ENCODE measurements around the gene CHMP2A. TPM values are rescaled to one million over a fixed set of nuclear protein-coding genes. Genes with fewer than 3 reads are reported as not detected.
A peak's percentile ranks its signal among the peaks of the same experiment; 100 is the strongest.

The CHMP2A gene
- total RNA-seq, 1 donor from 2014 or later: 108 TPM

GRCh38 chr19:58538257-58539168, 16.4 kb downstream of the CHMP2A start:
- H3K4me3 Mint-ChIP-seq (ENCODE audit: unreplicated experiment): peak overlapping the region; percentile 84
- peak; percentile 77 for DNase-seq

DNA sequence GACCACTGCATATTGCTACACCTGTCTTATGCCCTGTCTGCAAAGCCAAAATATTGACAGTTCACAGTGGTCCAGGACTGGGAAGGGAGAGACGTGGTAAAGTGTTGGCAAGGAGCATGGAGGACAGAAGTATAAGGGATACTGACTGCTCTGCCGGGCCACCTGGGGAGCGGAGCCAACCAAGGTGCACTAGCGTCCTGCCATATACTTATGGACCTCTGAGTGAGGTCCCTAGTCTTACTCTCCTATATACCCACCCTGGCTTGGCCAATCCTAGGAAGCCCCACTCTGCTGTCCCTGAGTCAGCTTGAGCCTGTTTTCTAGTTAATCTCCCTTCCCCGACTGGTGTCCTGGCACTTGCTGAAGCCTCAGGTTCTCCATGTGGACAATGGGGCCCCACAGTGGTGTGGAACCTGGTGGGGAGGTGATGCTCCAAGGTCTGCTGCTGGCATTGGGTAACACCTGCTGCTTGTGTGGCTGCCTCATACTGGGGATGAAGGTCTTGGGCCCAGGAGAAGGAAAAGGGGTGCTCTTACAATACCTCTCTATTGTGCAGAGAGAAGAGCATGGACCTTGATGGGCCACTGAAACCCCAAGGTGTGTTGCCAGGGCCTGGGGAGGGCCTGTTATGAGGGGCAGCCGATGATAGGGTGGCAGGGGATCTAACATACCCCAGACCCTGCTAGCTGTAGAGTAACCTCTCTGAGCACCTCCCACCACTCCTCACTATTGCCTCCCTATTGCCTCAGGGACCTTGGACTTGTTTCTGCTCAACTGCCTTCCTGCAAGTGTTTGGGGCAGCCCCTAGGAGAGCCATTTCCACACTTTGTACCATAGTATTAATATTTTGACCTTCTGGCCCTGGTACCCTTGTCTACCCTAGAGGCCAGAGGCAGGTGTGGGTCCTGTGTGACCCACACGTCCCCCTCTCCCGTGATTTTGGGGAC, 17.8 kb downstream of the CHMP2A start:
- Mint-ChIP-seq H3K27me3 (ENCODE audit: unreplicated experiment) (peaks cover 10% of the 10 kb centered on the region), H3K9me3 (ENCODE audit: unreplicated experiment) (peaks cover 1% of the 10 kb centered on the region), H3K4me3 (ENCODE audit: unreplicated experiment) (peak overlapping the region; percentile 30), H3K4me1 (ENCODE audit: low read depth, unreplicated experiment) (no peaks in the 10 kb centered on the region), H3K36me3 (ENCODE audit: unreplicated experiment) (no peaks in the 10 kb centered on the region), H3K27ac (ENCODE audit: unreplicated experiment) (no peak overlapping the region)
- TF ChIP-seq, protein P1, sequence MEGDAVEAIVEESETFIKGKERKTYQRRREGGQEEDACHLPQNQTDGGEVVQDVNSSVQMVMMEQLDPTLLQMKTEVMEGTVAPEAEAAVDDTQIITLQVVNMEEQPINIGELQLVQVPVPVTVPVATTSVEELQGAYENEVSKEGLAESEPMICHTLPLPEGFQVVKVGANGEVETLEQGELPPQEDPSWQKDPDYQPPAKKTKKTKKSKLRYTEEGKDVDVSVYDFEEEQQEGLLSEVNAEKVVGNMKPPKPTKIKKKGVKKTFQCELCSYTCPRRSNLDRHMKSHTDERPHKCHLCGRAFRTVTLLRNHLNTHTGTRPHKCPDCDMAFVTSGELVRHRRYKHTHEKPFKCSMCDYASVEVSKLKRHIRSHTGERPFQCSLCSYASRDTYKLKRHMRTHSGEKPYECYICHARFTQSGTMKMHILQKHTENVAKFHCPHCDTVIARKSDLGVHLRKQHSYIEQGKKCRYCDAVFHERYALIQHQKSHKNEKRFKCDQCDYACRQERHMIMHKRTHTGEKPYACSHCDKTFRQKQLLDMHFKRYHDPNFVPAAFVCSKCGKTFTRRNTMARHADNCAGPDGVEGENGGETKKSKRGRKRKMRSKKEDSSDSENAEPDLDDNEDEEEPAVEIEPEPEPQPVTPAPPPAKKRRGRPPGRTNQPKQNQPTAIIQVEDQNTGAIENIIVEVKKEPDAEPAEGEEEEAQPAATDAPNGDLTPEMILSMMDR (IDR thresholded peaks at IDR 0.05; ENCODE audit: partially characterized antibody, unreplicated experiment): no peak
- no peak for DNase-seq

More at GRCh38 chr19:58538257-58539168, 16.4 kb downstream of the CHMP2A start:
- Mint-ChIP-seq H3K27ac (ENCODE audit: unreplicated experiment) (peak overlapping the region; percentile 62), H3K36me3 (ENCODE audit: unreplicated experiment) (no peaks in the 10 kb centered on the region), H3K9me3 (ENCODE audit: unreplicated experiment) (no peaks in the 10 kb centered on the region), H3K27me3 (ENCODE audit: unreplicated experiment) (peaks cover 10% of the 10 kb centered on the region), H3K4me1 (ENCODE audit: low read depth, unreplicated experiment) (no peaks in the 10 kb centered on the region)
- TF ChIP-seq, protein P1 (IDR thresholded peaks at IDR 0.05; ENCODE audit: partially characterized antibody, unreplicated experiment): no peak

DNA sequence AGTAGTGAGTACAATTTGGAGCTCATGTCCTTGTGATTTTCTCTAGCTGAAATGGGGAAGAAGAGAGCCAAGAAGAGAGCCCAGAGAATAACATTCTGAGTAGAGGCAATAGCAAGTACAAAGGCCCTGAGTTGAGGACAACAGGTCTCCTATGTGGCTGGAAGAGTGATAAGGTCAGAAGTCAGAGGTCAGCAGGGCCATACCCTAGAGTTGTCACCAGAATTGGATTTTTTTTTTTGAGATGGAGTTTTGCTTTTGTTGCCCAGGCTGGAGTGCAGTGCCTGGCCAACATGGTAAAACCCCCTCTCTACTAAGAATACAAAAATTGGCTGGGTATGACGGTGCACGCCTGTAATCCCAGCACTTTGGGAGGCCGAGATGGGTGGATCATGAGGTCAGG, 19.0 kb downstream of the CHMP2A start:
- no peak overlapping the region for H3K4me3 Mint-ChIP-seq (ENCODE audit: unreplicated experiment)
- no peak overlapping the region for H3K27ac Mint-ChIP-seq (ENCODE audit: unreplicated experiment)
- DNase-seq: no peak
- peaks cover 10% of the 10 kb centered on the region for H3K27me3 Mint-ChIP-seq (ENCODE audit: unreplicated experiment)
- H3K4me1 Mint-ChIP-seq (ENCODE audit: low read depth, unreplicated experiment): peaks cover 8% of the 10 kb centered on the region
- peaks cover 1% of the 10 kb centered on the region for H3K9me3 Mint-ChIP-seq (ENCODE audit: unreplicated experiment)
- TF ChIP-seq, protein P1 (IDR thresholded peaks at IDR 0.05; ENCODE audit: partially characterized antibody, unreplicated experiment): no peak
- H3K36me3 Mint-ChIP-seq (ENCODE audit: unreplicated experiment): no peaks in the 10 kb centered on the region

DNA sequence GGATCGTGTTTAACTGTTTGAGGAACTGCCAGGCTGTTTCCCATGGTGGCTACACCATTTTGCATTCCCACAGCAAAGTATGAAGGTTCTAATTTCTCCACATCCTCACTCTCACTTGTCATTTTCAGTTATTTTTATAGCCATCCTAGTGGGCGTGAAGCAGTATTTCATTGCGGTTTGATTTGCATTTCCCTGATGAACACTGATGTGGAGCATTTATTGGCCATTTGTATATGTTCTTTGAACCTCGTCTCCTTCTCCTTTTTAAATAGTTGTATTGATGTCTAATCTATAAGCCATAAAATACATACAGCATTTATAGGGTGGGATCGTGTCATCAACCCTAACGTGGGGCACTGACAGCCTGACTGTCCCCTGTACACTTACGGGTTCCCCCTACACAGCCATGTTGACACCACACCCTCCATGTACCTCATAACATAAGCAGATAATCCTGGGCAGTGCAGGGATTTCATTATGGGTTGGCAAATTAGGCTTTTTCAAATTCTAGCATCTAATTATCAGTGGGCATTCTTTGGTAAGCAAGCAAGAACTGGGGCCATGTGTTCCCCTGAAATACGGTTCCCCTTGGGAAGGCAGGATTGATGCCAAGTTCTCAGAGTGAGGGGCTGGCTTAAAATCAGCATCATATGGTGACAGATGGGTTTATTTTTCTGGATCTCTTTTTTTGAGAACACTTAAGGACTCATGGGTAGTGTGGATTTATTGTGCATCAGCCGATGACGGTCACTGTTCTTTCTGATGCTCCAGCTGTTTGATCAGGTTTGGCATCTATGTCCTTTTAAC, 23.7 kb downstream of the CHMP2A start:
- TF ChIP-seq, protein P1 (IDR thresholded peaks at IDR 0.05; ENCODE audit: partially characterized antibody, unreplicated experiment): no peak
- no peaks in the 10 kb centered on the region for H3K36me3 Mint-ChIP-seq (ENCODE audit: unreplicated experiment)
- peaks cover 3% of the 10 kb centered on the region for H3K27me3 Mint-ChIP-seq (ENCODE audit: unreplicated experiment)
- peaks cover 8% of the 10 kb centered on the region for H3K4me1 Mint-ChIP-seq (ENCODE audit: low read depth, unreplicated experiment)
- no peak for DNase-seq
- no peak overlapping the region for H3K27ac Mint-ChIP-seq (ENCODE audit: unreplicated experiment)
- peaks cover 1% of the 10 kb centered on the region for H3K9me3 Mint-ChIP-seq (ENCODE audit: unreplicated experiment)
- H3K4me3 Mint-ChIP-seq (ENCODE audit: unreplicated experiment): no peak overlapping the region

All from glutamatergic neuron (in vitro differentiated cells).